GM18498 (cell line): ENCODE results near the gene ADAMTS2.

Experiments used
- ATAC-seq: cut with Tn5 transposase; IDR thresholded peaks from one replicate; pipeline ENCODE4 v1.9.1; 2021; ENCODE audit warnings: mild to moderate bottlenecking, moderate library complexity; ENCODE audit not compliant: unreplicated experiment

ADAMTS2 gene

GRCh38 chr5:179345433-179346321 lies at the start of gene ADAMTS2:
Gene ADAMTS2, minus strand, starts transcription at chr5:179345461. Its CDS starts 133 bp downstream, at chr5:179345328.
- ATAC-seq: no peak

DNA sequence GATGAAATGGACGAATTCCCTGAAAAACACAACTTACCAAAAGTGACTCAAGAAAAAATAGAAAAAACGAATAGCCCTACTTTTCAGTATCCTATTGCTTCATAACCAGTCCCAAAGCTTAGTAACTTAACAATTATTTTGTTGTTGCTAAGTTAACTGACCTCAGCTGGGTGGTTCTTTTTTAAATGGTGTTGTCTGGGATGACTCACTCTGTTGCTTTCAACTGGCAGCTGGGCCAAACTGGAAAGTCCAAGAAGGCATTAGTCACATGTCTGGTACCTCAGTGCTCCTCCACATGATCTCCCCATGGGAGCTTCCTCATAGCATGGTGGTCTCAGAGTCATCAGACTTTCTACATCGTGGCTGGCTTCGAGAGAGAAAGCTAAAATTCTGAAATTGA lies 47.8 kb upstream of the ADAMTS2 start:
- ATAC-seq: no peak

DNA sequence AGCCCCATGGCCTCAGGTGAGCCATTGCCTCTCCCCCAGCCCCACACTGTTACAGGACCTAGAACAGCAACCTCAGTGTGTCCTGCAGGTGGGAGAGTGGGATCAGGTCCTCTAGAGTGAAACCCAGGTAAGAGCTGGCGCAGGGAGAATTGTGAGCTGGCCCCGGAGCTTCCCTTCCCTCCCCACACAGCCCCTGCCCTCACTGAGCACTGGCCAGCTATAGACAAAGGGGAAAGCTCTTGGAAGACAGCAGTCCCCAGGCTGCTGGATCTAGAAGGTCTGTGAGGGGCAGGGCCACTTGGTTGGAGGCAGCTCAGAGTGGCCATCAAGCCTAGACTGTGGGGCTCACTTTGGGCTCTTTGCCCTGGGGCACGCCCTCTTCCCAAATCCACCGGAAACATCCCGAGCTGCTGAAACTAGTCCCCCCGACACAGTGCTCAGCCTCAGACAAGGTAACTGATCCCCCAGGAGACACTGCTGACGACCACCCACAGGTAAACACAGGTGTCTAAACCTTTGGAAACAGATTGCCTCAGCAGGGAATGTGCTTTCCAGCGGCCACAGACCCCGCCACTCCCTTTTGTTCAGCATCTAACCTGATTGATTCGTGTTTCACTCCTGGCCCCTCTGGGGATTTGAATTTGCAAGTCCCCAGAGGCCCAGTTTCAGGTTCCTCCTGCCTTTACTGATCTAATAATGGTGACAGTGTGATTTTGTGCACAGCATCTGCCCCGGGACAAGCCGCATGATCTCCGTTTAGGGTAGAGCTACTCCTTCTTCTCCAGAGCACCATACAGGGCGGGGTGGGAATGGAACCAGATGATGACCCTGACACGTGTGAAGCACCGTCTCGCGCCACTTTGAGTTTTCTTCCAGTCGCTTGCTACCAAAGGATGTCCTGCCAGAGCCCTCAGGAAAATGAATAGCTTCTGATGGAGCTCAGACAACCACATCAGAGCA lies 42.2 kb upstream of the ADAMTS2 start:
- no peak for ATAC-seq

DNA sequence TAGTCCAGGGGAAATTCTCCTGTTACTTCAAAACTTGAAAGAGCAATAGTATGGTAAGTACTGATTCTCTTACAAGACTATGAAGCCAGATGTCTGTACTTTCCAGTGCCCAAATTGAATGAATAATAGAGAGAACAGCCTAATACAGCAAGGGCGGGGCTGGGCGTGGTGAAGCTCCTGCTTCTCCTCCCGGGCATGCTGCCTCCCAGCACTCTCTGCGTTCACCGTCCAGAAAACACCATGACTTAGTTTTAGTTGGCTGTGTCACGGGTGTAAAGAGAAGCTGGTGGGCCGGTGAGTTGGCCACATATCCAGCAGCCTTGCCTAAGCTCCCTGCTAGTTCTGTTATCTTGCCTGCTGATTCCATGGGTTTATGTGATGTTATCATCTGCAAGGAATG lies 40.7 kb upstream of the ADAMTS2 start:
- no peak for ATAC-seq

DNA sequence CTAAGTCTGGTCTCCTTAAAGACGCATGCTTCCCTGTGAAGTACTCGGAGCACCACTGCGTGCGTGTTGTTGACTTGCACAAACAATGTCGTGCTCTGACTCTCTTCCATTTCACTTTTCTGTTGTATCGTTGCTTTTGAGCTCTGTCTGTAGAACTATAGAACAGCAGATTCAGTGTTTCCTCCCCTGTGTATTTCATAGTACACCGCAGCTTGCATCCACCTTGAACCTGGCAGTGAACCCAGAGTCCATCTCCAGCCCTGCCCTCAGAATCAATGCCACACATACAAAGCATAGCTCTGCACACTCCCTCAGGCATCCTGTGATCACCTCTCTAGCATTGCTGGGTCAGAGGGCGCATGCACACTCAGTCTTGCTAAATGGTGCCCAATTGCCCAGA lies 37.2 kb upstream of the ADAMTS2 start:
- ATAC-seq: no peak

DNA sequence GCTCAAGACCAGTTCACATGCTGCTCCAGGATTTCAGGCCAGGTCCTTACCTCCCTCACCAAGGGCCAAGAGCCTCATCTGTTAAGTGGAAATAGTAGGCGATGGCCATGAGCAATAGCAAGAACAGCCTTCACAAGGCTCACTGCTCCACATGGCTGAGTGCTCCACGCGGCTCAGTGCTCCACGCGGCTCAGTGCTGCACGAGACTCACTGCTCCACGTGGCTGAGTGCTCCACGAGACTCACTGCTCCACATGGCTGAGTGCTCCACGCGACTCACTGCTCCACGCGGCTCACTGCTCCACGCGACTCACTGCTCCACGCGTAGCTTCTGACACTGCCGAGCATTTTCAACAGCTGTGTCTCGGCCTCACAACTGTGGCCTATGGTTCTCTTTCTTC lies 36.4 kb upstream of the ADAMTS2 start:
- no peak for ATAC-seq

DNA sequence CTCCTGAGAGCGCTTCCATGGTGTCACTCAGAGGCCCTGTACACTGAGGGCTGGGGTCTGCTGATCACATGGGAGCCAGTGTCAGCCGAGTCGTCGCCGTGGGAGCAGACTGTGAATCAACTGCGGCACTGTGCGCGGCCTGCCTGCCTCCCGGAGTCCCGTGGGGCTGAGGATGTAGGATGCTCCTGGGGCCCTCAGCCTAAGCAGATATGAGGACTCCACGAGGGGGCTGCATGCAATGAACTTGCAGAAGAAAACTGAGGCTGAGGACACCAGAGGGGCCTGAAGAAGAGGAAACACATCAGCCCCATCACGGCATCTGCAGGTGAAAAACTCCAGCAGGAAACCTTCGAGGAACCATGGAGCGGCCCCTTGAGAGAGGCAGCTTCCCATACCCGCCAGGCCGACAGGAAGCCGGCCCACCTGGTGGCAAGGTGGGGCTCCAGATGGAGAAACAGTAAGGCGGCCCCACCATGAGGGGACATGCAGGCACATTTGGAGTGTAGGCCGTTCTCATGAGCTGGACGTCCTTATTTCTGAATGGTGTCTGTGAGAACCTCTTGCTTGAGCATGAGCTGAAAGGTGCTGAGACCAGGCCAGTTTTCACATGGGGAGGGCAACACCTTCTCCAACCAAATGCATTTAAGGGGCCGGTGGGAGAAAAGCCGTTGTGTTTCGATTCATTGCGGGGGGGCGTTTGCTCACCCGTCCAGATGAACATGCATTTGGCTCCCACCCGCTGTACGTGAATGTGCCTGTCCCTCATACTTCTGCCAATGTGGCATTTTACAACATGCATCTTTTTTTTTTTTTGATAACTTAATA lies 35.2 kb upstream of the ADAMTS2 start:
- no peak for ATAC-seq

DNA sequence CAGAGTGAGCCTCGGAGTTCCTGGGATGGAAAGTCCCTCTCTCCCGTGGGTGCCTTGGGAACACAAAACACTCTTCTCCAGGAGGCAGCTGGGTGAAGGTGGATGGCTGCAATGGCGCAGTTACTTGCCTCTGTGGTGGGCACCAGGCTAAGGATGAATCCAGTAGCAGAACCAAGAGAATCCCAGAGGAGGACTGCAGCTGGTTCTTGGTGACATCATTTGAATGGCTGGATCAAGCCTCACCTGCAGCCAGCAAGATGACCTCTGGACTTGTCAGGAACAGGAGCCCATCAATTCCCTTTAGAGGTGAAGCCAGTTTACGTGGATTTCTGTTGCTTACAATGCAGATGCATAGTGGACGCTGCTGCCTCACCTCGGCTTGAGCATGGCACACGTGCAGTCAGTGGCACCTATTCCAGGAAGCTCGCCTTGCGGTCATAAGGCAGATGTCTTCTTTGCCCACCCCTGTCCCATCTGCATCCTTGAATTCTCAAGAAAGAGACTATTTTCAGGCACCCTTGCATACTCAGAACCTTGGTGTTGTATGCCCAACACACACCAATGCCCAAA lies 34.1 kb upstream of the ADAMTS2 start:
- no peak for ATAC-seq

- no peak for ATAC-seq
These were observed 33.4 kb upstream of the ADAMTS2 start for GRCh38 chr5:179378441-179379271.

DNA sequence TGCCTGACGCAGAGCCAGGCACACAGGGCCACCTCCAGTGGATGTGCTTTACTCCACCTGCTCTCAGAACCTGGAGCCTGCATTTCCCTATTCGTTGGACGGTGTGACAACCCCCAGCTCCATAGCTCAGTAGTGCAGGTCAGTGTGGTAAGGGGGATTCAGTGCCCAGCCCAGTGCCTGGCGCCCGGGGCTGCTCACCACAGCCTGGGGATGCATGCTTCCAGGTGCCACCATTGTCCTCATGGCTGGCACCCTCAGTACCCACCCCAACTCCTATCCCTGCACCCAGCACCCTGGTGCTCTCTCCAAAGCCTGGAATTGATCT lies 32.8 kb upstream of the ADAMTS2 start:
- ATAC-seq: no peak

DNA sequence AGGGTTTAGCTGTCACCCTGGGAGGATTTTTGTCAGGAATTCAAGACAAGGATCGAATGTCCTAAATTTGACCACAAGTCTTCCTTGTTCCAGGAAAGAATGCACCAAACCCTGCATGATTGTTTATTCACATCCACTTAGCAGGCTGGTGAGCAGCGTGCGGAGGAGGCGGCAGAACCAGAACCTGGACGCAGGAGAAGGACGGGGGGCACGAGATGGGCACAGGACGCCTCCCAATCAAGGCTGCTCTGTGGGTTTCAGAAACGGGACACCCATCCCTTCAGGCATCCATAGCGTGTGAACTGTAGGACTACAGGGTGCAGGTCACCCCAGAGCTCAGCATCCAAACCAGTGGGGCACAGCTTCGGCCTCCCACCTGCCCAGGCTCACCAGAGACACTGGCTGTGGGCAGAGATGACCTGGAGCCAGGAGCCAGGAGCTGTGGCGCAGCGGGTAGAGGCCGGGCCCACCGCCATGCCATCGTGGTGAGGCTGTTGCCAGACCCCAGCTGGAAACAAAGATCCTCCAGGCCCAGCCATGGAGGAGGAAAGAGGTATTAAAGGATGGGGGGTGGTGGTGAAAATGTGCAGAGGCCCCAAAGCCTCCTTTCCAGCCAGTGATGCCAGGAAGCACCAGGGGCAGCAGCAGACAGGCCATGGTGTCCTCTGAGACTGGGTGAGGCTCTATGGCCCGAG lies 32.3 kb upstream of the ADAMTS2 start:
- no peak for ATAC-seq

GRCh38 chr5:179376701-179377420 lies 31.6 kb upstream of the ADAMTS2 start:
- no peak for ATAC-seq

GRCh38 chr5:179375831-179376365 lies 30.6 kb upstream of the ADAMTS2 start:
- ATAC-seq: no peak

GRCh38 chr5:179375236-179375685 lies 30.0 kb upstream of the ADAMTS2 start:
- no peak for ATAC-seq

DNA sequence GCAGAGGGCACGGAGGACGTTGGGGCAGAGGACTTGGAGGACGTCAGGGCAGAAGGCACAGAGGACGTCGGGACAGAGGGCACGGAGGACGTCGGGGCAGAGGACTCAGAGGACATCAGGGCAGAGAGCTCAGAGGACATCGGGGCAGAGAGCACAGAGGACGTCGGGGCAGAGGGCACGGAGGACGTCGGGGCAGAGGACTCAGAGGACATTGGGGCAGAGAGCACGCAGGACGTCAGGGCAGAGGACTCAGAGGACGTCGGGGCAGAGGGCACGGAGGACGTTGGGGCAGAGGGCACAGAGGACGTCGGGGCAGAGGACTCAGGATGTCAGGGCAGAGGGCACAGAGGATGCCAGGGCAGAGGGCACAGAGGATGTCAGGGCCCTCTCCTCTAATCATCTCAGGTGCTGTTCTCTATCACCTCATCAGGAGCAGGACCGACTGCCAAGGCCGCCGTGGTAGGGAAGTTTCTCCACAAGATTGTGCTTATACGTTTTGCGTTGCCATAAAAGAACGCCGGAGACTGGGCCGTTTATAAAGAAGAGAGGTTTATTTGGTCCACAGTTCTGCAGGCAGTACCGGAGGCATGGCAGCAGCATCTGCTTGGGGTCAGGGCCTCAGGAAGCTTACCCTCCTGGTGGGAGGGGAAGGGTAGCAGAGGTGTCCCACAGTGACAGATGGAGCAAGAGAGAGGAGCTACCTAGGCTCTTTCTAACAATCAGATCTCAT lies 29.4 kb upstream of the ADAMTS2 start:
- no peak for ATAC-seq

- ATAC-seq: no peak
These were observed 28.8 kb upstream of the ADAMTS2 start for GRCh38 chr5:179373961-179374505.
